Left ventricle myocardium inferior (tissue), 1 donor: ENCODE results near the gene ACO1. TPM values are rescaled to one million over a fixed set of nuclear protein-coding genes. Genes with fewer than 3 reads are reported as not detected.

Experiments used
- DNase-seq: peaks from one replicate; pipeline ENCODE4 v3.0.0-alpha.2; 2020
- H3K27ac ChIP-seq: fragments of 200-600 bp; replicated peaks from 2 replicates; pipeline ENCODE4 v1.8.0; 2021
- H3K27me3 ChIP-seq: fragments of 200-600 bp; 2 replicates; pipeline ENCODE4 v1.8.0; 2021; ENCODE audit warnings: low read depth
- H3K36me3 ChIP-seq: fragments of 200-600 bp; 2 replicates; pipeline ENCODE4 v1.8.0; 2021
- H3K4me1 ChIP-seq: fragments of 200-600 bp; 2 replicates; pipeline ENCODE4 v1.8.0; 2021
- H3K4me3 ChIP-seq: fragments of 200-600 bp; 2 replicates; pipeline ENCODE4 v1.8.0; 2021; ENCODE audit warnings: mild to moderate bottlenecking, moderate library complexity
- H3K9me3 ChIP-seq: fragments of 200-600 bp; replicated peaks from 2 replicates; pipeline ENCODE4 v1.8.0; 2021
- CTCF ChIP-seq: fragments of 200-600 bp; IDR thresholded peaks from 2 replicates; pipeline ENCODE4 v1.8.0; 2021; ENCODE audit warnings: antibody characterized with exemption, mild to moderate bottlenecking, borderline replicate concordance
- intact Hi-C: fragments of 100-400 bp; cut with micrococcal nuclease; formaldehyde crosslinking; loops from one replicate; pipeline ENCODE4 v1.11.0; 2022
- total RNA-seq: library from RNA; stranded (reverse); fragmentation: NEBNext Ultra II Directional; extraction: Animal tissue kit (Norgen Biotek cat#: 25700); gene quantifications from one replicate; pipeline ENCODE4 v1.2.1, GENCODE V29; 2021
- donor health status: DM: no; HTN: yes; CAD: no; lungs with severe emphysema.

ACO1 gene
- total RNA-seq, 1 donor from 2014 or later = 62.7 TPM

GRCh38 chr9:32487981-32488380, 103.5 kb downstream of the ACO1 start:
- intact Hi-C loops = no loop called here
- Histone ChIP-seq H3K4me1 (no peaks in the 10 kb centered on the region), H3K4me3 (no peak overlapping the region), H3K27me3 (no peaks in the 10 kb centered on the region), H3K36me3 (peaks cover 79% of the 10 kb centered on the region), H3K27ac (no peak overlapping the region), H3K9me3 (no peaks in the 10 kb centered on the region)
- TF ChIP-seq CTCF = no peak
- no peak for DNase-seq

GRCh38 chr9:32490601-32491000, 106.2 kb downstream of the ACO1 start:
- intact Hi-C loops = no loop called here
- no peak overlapping the region for H3K4me3 ChIP-seq
- H3K9me3 ChIP-seq = no peaks in the 10 kb centered on the region
- H3K36me3 ChIP-seq = peaks cover 57% of the 10 kb centered on the region
- DNase-seq = no peak
- no peaks in the 10 kb centered on the region for H3K27me3 ChIP-seq
- H3K4me1 ChIP-seq = no peaks in the 10 kb centered on the region
- no peak overlapping the region for H3K27ac ChIP-seq
- no peak for TF ChIP-seq CTCF

- no peak overlapping the region for H3K4me3 ChIP-seq
- intact Hi-C loops = no loop called here
- no peak for DNase-seq
- no peak overlapping the region for H3K27ac ChIP-seq
- TF ChIP-seq CTCF = no peak
- no peaks in the 10 kb centered on the region for H3K4me1 ChIP-seq
- H3K27me3 ChIP-seq = no peaks in the 10 kb centered on the region
- H3K9me3 ChIP-seq = peaks cover 4% of the 10 kb centered on the region
- peaks cover 35% of the 10 kb centered on the region for H3K36me3 ChIP-seq
These were observed 113.5 kb downstream of the ACO1 start for GRCh38 chr9:32497921-32498320.

GRCh38 chr9:32500768-32501167, 116.3 kb downstream of the ACO1 start:
- Histone ChIP-seq H3K27me3 (no peaks in the 10 kb centered on the region), H3K4me3 (no peak overlapping the region), H3K4me1 (no peaks in the 10 kb centered on the region), H3K27ac (no peak overlapping the region), H3K9me3 (peaks cover 4% of the 10 kb centered on the region), H3K36me3 (peaks cover 31% of the 10 kb centered on the region)
- no peak for DNase-seq
- TF ChIP-seq CTCF = no peak
- intact Hi-C loops = no loop called here

- Histone ChIP-seq H3K27me3 (no peaks in the 10 kb centered on the region), H3K9me3 (peaks cover 4% of the 10 kb centered on the region), H3K27ac (no peak overlapping the region), H3K4me1 (no peaks in the 10 kb centered on the region), H3K36me3 (peaks cover 25% of the 10 kb centered on the region), H3K4me3 (no peak overlapping the region)
- intact Hi-C loops = no loop called here
- DNase-seq = no peak
- no peak for TF ChIP-seq CTCF
These were observed 117.4 kb downstream of the ACO1 start for GRCh38 chr9:32501868-32502267.

GRCh38 chr9:32502464-32502863, 118.0 kb downstream of the ACO1 start:
- Histone ChIP-seq H3K27me3 (no peaks in the 10 kb centered on the region), H3K4me1 (no peaks in the 10 kb centered on the region), H3K9me3 (peaks cover 4% of the 10 kb centered on the region), H3K4me3 (no peak overlapping the region), H3K27ac (no peak overlapping the region), H3K36me3 (peaks cover 19% of the 10 kb centered on the region)
- DNase-seq = no peak
- intact Hi-C loops = no loop called here
- no peak for TF ChIP-seq CTCF
